ENCODE data around the gene ELMO1.

ELMO1 gene

DNA sequence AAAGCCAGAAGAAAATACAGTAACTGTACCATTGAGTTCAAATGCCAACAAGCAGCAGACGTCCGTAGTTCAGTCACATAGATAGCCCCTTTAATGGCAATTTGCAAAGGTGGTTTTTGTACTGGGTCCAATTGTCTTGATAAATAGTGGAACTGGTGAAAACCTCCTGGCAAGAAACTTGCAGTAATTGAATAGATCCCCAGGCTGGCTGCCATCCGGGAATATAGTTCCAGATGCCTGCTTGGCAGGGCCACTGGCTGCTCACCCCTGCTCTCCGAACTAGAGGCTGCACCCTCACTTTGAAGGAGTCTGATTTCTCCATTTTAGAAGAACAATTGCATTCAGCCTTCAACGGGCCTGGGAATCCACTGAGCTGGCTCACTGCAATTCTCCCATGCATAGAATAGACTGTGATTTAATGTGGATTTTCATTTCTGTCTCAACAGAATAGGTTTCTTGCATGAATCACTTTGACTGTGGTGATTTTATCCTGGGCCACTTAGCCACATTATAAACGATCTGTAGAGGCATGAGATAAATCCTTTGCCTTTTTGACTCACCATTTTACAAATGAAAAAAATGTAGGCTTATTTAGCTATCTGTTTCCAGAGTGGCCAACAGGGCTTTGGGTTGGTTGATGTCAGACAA is 35.9 kb upstream of the ELMO1 start:
- H3K4me1 ChIP-seq (ENCODE audit: control insufficient read depth, insufficient read depth, low read length, poor library complexity, severe bottlenecking) = no peaks in the 10 kb centered on the region
- no peak for DNase-seq
- H3K27me3 ChIP-seq (replicated peaks; ENCODE audit: control insufficient read depth, insufficient read depth, low read length, poor library complexity, severe bottlenecking) = no peaks in the 10 kb centered on the region
- H3K4me3 ChIP-seq (ENCODE audit: insufficient read depth, low read depth, low read length, poor library complexity, severe bottlenecking) = no peak overlapping the region
- H3K27ac ChIP-seq (ENCODE audit: insufficient read depth, low read length, poor library complexity, severe bottlenecking) = no peak overlapping the region
- no peaks in the 10 kb centered on the region for H3K36me3 ChIP-seq (ENCODE audit: control insufficient read depth, insufficient read depth, low read length)
- H3K9me3 ChIP-seq (ENCODE audit: control insufficient read depth, low read length) = no peaks in the 10 kb centered on the region

- H3K36me3 ChIP-seq (ENCODE audit: control insufficient read depth, insufficient read depth, low read length) = no peaks in the 10 kb centered on the region
- no peaks in the 10 kb centered on the region for H3K9me3 ChIP-seq (ENCODE audit: control insufficient read depth, low read length)
- H3K27me3 ChIP-seq (replicated peaks; ENCODE audit: control insufficient read depth, insufficient read depth, low read length, poor library complexity, severe bottlenecking) = no peaks in the 10 kb centered on the region
- no peaks in the 10 kb centered on the region for H3K4me1 ChIP-seq (ENCODE audit: control insufficient read depth, insufficient read depth, low read length, poor library complexity, severe bottlenecking)
- DNase-seq = no peak
- no peak overlapping the region for H3K4me3 ChIP-seq (ENCODE audit: insufficient read depth, low read depth, low read length, poor library complexity, severe bottlenecking)
- no peak overlapping the region for H3K27ac ChIP-seq (ENCODE audit: insufficient read depth, low read length, poor library complexity, severe bottlenecking)
Measured at GRCh38 chr7:37483627-37484026, 35.0 kb upstream of the ELMO1 start.

GRCh38 chr7:37482953-37483352 is 34.3 kb upstream of the ELMO1 start:
- H3K27ac ChIP-seq (ENCODE audit: insufficient read depth, low read length, poor library complexity, severe bottlenecking) = no peak overlapping the region
- no peak overlapping the region for H3K4me3 ChIP-seq (ENCODE audit: insufficient read depth, low read depth, low read length, poor library complexity, severe bottlenecking)
- no peaks in the 10 kb centered on the region for H3K9me3 ChIP-seq (ENCODE audit: control insufficient read depth, low read length)
- DNase-seq = no peak
- no peaks in the 10 kb centered on the region for H3K36me3 ChIP-seq (ENCODE audit: control insufficient read depth, insufficient read depth, low read length)
- H3K4me1 ChIP-seq (ENCODE audit: control insufficient read depth, insufficient read depth, low read length, poor library complexity, severe bottlenecking) = no peaks in the 10 kb centered on the region
- H3K27me3 ChIP-seq (replicated peaks; ENCODE audit: control insufficient read depth, insufficient read depth, low read length, poor library complexity, severe bottlenecking) = no peaks in the 10 kb centered on the region

- Histone ChIP-seq H3K4me3 (ENCODE audit: insufficient read depth, low read depth, low read length, poor library complexity, severe bottlenecking) (no peak overlapping the region), H3K27me3 (replicated peaks; ENCODE audit: control insufficient read depth, insufficient read depth, low read length, poor library complexity, severe bottlenecking) (no peaks in the 10 kb centered on the region), H3K36me3 (ENCODE audit: control insufficient read depth, insufficient read depth, low read length) (no peaks in the 10 kb centered on the region), H3K4me1 (ENCODE audit: control insufficient read depth, insufficient read depth, low read length, poor library complexity, severe bottlenecking) (no peaks in the 10 kb centered on the region), H3K9me3 (ENCODE audit: control insufficient read depth, low read length) (no peaks in the 10 kb centered on the region), H3K27ac (ENCODE audit: insufficient read depth, low read length, poor library complexity, severe bottlenecking) (no peak overlapping the region)
- DNase-seq = no peak
Measured at GRCh38 chr7:37482505-37482904, 33.8 kb upstream of the ELMO1 start.

DNA sequence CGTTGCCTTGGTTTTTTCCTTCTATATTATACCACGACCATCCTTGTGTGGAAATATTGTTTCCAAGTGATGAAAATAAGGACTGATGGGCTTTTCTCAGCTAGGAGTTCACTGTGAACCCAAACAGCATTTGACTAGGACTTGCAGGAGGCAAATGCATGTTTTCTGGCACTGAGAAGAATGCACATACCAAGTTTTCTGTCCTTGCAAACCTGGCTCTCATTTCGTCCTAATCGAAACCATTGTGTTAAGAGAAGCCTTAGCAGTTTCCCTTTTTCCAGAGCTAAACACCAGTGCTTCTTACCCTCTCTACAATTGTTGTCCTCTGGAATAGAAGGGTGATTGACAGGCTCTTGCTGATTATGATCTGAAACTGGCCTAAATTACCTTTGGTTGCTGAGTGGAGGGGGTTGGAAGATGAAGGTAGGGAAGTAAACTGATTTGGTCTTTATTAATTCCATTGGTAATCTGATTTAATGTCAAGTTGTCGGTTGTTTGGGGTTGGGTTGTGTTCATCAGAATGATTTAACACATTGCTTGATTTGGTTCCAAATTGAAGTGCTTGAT is 33.1 kb upstream of the ELMO1 start:
- Histone ChIP-seq H3K4me1 (ENCODE audit: control insufficient read depth, insufficient read depth, low read length, poor library complexity, severe bottlenecking) (no peaks in the 10 kb centered on the region), H3K27me3 (replicated peaks; ENCODE audit: control insufficient read depth, insufficient read depth, low read length, poor library complexity, severe bottlenecking) (no peaks in the 10 kb centered on the region), H3K27ac (ENCODE audit: insufficient read depth, low read length, poor library complexity, severe bottlenecking) (no peak overlapping the region), H3K36me3 (ENCODE audit: control insufficient read depth, insufficient read depth, low read length) (no peaks in the 10 kb centered on the region), H3K9me3 (ENCODE audit: control insufficient read depth, low read length) (no peaks in the 10 kb centered on the region), H3K4me3 (ENCODE audit: insufficient read depth, low read depth, low read length, poor library complexity, severe bottlenecking) (no peak overlapping the region)
- DNase-seq = no peak

- H3K36me3 ChIP-seq (ENCODE audit: control insufficient read depth, insufficient read depth, low read length) = no peaks in the 10 kb centered on the region
- H3K27ac ChIP-seq (ENCODE audit: insufficient read depth, low read length, poor library complexity, severe bottlenecking) = no peak overlapping the region
- no peak for DNase-seq
- no peaks in the 10 kb centered on the region for H3K27me3 ChIP-seq (replicated peaks; ENCODE audit: control insufficient read depth, insufficient read depth, low read length, poor library complexity, severe bottlenecking)
- H3K4me1 ChIP-seq (ENCODE audit: control insufficient read depth, insufficient read depth, low read length, poor library complexity, severe bottlenecking) = no peaks in the 10 kb centered on the region
- no peak overlapping the region for H3K4me3 ChIP-seq (ENCODE audit: insufficient read depth, low read depth, low read length, poor library complexity, severe bottlenecking)
- no peaks in the 10 kb centered on the region for H3K9me3 ChIP-seq (ENCODE audit: control insufficient read depth, low read length)
Measured at GRCh38 chr7:37481154-37481553, 32.5 kb upstream of the ELMO1 start.

GRCh38 chr7:37480041-37481031 is 31.7 kb upstream of the ELMO1 start:
- Histone ChIP-seq H3K27ac (ENCODE audit: insufficient read depth, low read length, poor library complexity, severe bottlenecking) (no peak overlapping the region), H3K4me1 (ENCODE audit: control insufficient read depth, insufficient read depth, low read length, poor library complexity, severe bottlenecking) (no peaks in the 10 kb centered on the region), H3K9me3 (ENCODE audit: control insufficient read depth, low read length) (no peaks in the 10 kb centered on the region), H3K27me3 (replicated peaks; ENCODE audit: control insufficient read depth, insufficient read depth, low read length, poor library complexity, severe bottlenecking) (no peaks in the 10 kb centered on the region), H3K36me3 (ENCODE audit: control insufficient read depth, insufficient read depth, low read length) (no peaks in the 10 kb centered on the region), H3K4me3 (ENCODE audit: insufficient read depth, low read depth, low read length, poor library complexity, severe bottlenecking) (no peak overlapping the region)
- no peak for DNase-seq

GRCh38 chr7:37476881-37477450 is 28.3 kb upstream of the ELMO1 start:
- no peak overlapping the region for H3K27ac ChIP-seq (ENCODE audit: insufficient read depth, low read length, poor library complexity, severe bottlenecking)
- no peaks in the 10 kb centered on the region for H3K9me3 ChIP-seq (ENCODE audit: control insufficient read depth, low read length)
- H3K27me3 ChIP-seq (replicated peaks; ENCODE audit: control insufficient read depth, insufficient read depth, low read length, poor library complexity, severe bottlenecking) = no peaks in the 10 kb centered on the region
- DNase-seq = no peak
- H3K4me3 ChIP-seq (ENCODE audit: insufficient read depth, low read depth, low read length, poor library complexity, severe bottlenecking) = no peak overlapping the region
- no peaks in the 10 kb centered on the region for H3K36me3 ChIP-seq (ENCODE audit: control insufficient read depth, insufficient read depth, low read length)
- H3K4me1 ChIP-seq (ENCODE audit: control insufficient read depth, insufficient read depth, low read length, poor library complexity, severe bottlenecking) = no peaks in the 10 kb centered on the region

DNA sequence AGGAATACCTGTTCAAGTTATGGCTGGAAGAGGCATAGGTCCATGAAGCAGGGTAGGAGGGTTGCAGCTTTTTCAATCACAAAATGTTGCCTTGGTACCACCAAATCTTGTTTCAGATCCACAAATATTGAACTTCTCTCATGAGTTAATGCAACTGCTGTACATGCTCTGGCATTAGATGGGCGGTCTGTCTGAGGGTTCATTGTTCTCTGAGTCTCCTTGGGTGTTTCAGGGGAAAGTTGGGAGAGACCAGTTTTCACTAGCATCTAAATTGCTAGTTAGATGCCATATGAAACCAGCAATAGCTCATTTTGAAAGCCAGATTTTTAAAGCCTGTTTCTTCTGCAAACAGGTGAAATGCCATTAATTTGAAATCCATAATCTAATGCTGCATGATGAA is 27.8 kb upstream of the ELMO1 start:
- Histone ChIP-seq H3K36me3 (ENCODE audit: control insufficient read depth, insufficient read depth, low read length) (no peaks in the 10 kb centered on the region), H3K4me1 (ENCODE audit: control insufficient read depth, insufficient read depth, low read length, poor library complexity, severe bottlenecking) (no peaks in the 10 kb centered on the region), H3K27ac (ENCODE audit: insufficient read depth, low read length, poor library complexity, severe bottlenecking) (no peak overlapping the region), H3K27me3 (replicated peaks; ENCODE audit: control insufficient read depth, insufficient read depth, low read length, poor library complexity, severe bottlenecking) (no peaks in the 10 kb centered on the region), H3K9me3 (ENCODE audit: control insufficient read depth, low read length) (no peaks in the 10 kb centered on the region), H3K4me3 (ENCODE audit: insufficient read depth, low read depth, low read length, poor library complexity, severe bottlenecking) (no peak overlapping the region)
- no peak for DNase-seq

- Histone ChIP-seq H3K4me3 (ENCODE audit: insufficient read depth, low read depth, low read length, poor library complexity, severe bottlenecking) (no peak overlapping the region), H3K27ac (ENCODE audit: insufficient read depth, low read length, poor library complexity, severe bottlenecking) (no peak overlapping the region), H3K4me1 (ENCODE audit: control insufficient read depth, insufficient read depth, low read length, poor library complexity, severe bottlenecking) (no peaks in the 10 kb centered on the region), H3K36me3 (ENCODE audit: control insufficient read depth, insufficient read depth, low read length) (no peaks in the 10 kb centered on the region), H3K9me3 (ENCODE audit: control insufficient read depth, low read length) (no peaks in the 10 kb centered on the region), H3K27me3 (replicated peaks; ENCODE audit: control insufficient read depth, insufficient read depth, low read length, poor library complexity, severe bottlenecking) (no peaks in the 10 kb centered on the region)
- no peak for DNase-seq
Measured at GRCh38 chr7:37475646-37476045, 27.0 kb upstream of the ELMO1 start.

Data from effector memory CD4-positive, alpha-beta T cell (primary cell).